ENCODE data around the gene ARHGAP36.

ARHGAP36 gene

GRCh38 chrX:131058136-131058868, at the start of gene ARHGAP36:
TSS of gene ARHGAP36 (plus strand) at chrX:131058346. CDS start at chrX:131081666, 23,320 bp downstream.
- no peak for FAIRE-seq

GRCh38 chrX:131010186-131010585, 48.0 kb upstream of the ARHGAP36 start:
- FAIRE-seq, result no peak

GRCh38 chrX:131025336-131025735, 32.8 kb upstream of the ARHGAP36 start:
- no peak for FAIRE-seq

GRCh38 chrX:131032354-131033230, 25.6 kb upstream of the ARHGAP36 start:
- FAIRE-seq, result no peak

GRCh38 chrX:131034063-131034462, 24.1 kb upstream of the ARHGAP36 start:
- FAIRE-seq, result no peak

GRCh38 chrX:131040781-131041180, 17.4 kb upstream of the ARHGAP36 start:
- FAIRE-seq, result no peak

GRCh38 chrX:131041667-131042066, 16.5 kb upstream of the ARHGAP36 start:
- FAIRE-seq, result no peak

GRCh38 chrX:131045726-131046125, 12.4 kb upstream of the ARHGAP36 start:
- FAIRE-seq, result no peak

GRCh38 chrX:131046596-131046995, 11.6 kb upstream of the ARHGAP36 start:
- no peak for FAIRE-seq

GRCh38 chrX:131047180-131047579, 11.0 kb upstream of the ARHGAP36 start:
- FAIRE-seq, result no peak

GRCh38 chrX:131053076-131053475, 5.1 kb upstream of the ARHGAP36 start:
- no peak for FAIRE-seq

GRCh38 chrX:131054906-131055305, 3.2 kb upstream of the ARHGAP36 start:
- FAIRE-seq, result no peak

GRCh38 chrX:131057706-131058105, 440 bp upstream of the ARHGAP36 start:
- no peak for FAIRE-seq

- no peak for FAIRE-seq
These were observed 1.1 kb downstream of the ARHGAP36 start for GRCh38 chrX:131059246-131059645.

GRCh38 chrX:131060147-131060546, 2.0 kb downstream of the ARHGAP36 start:
- FAIRE-seq, result no peak

GRCh38 chrX:131061306-131061705, 3.2 kb downstream of the ARHGAP36 start:
- FAIRE-seq, result no peak

GRCh38 chrX:131063613-131064012, 5.5 kb downstream of the ARHGAP36 start:
- no peak for FAIRE-seq

- FAIRE-seq, result no peak
These were observed 8.1 kb downstream of the ARHGAP36 start for GRCh38 chrX:131066237-131066636.

- FAIRE-seq, result no peak
These were observed 9.1 kb downstream of the ARHGAP36 start for GRCh38 chrX:131067216-131067615.

- FAIRE-seq, result no peak
These were observed 9.9 kb downstream of the ARHGAP36 start for GRCh38 chrX:131067846-131068745.

GRCh38 chrX:131068945-131069719, 11.0 kb downstream of the ARHGAP36 start:
- no peak for FAIRE-seq
